SK-N-SH (cell line): ENCODE measurements around the gene DSCAML1.

Experiments
- CTCF ChIP-seq: fragments of 200-600 bp; sonication (generic); IDR thresholded peaks from 2 replicates; pipeline ENCODE4 v1.6.1; 2017; ENCODE audit warnings: antibody characterized with exemption, mild to moderate bottlenecking, moderate library complexity
- FOXM1 ChIP-seq: IDR thresholded peaks from 2 replicates; pipeline ENCODE4 v1.4.0; 2012; ENCODE audit warnings: low read depth, mild to moderate bottlenecking
- GATA2 ChIP-seq: sonication (generic); formaldehyde crosslinking; IDR thresholded peaks from 2 replicates; pipeline ENCODE4 v1.5.0; 2020; ENCODE audit warnings: mild to moderate bottlenecking, missing genetic modification reagents
- IRF3 ChIP-seq: fragments of 150-350 bp; IDR thresholded peaks from 2 replicates; pipeline ENCODE4 v1.6.1; 2016; ENCODE audit warnings: mild to moderate bottlenecking, low read depth, low read length
- MAX ChIP-seq: IDR thresholded peaks from 2 replicates; pipeline ENCODE4 v1.4.0; 2012; ENCODE audit warnings: low read depth
- MXI1 ChIP-seq: IDR thresholded peaks from 2 replicates; pipeline ENCODE4 v1.6.1; 2012; ENCODE audit warnings: mild to moderate bottlenecking, low read depth, low read length, improper control_type of control experiment
- PBX3 ChIP-seq: IDR thresholded peaks from 2 replicates; pipeline ENCODE4; 2012
- POLR2AphosphoS5 ChIP-seq: IDR thresholded peaks from 2 replicates; pipeline ENCODE4 v1.6.1; 2012; ENCODE audit warnings: low read depth, low read length
- YY1 ChIP-seq: IDR thresholded peaks from 2 replicates; pipeline ENCODE4 v1.4.0; 2012; ENCODE audit warnings: low read depth, mild to moderate bottlenecking
- ZBTB33 ChIP-seq: IDR thresholded peaks from 2 replicates; pipeline ENCODE4 v1.4.0; 2012; ENCODE audit warnings: low read depth, borderline replicate concordance

GRCh38 chr11:117711331-117711730 is 85.7 kb downstream of the DSCAML1 start:
- no peak for TF ChIP-seq MAX
- TF ChIP-seq POLR2AphosphoS5: no peak
- TF ChIP-seq IRF3: no peak
- no peak for TF ChIP-seq CTCF
- no peak for TF ChIP-seq FOXM1
- no peak for TF ChIP-seq GATA2 (CRISPR knock-in tag)
- TF ChIP-seq PBX3: no peak
- no peak for TF ChIP-seq YY1
- no peak for TF ChIP-seq ZBTB33
- TF ChIP-seq MXI1: no peak
